Measurements from ENCODE around the gene CEACAM16.
"Not testable (repeated sequence)": the region's sequence is repeated elsewhere in the genome, so short reads cannot be mapped to it uniquely, and the experiment has no call there.

CEACAM16 gene

GRCh38 chr19:44707794-44708193 lies 8.8 kb downstream of the CEACAM16 start:
- H3K27me3 ChIP-seq (ENCODE audit: insufficient read depth, poor library complexity, severe bottlenecking) = no peaks in the 10 kb centered on the region

GRCh38 chr19:44708940-44709339 lies 10.0 kb downstream of the CEACAM16 start:
- no peaks in the 10 kb centered on the region for H3K27me3 ChIP-seq (ENCODE audit: insufficient read depth, poor library complexity, severe bottlenecking)
- no peak for DNase-seq (ENCODE audit: low read depth in 1 of 2, low spot score in 1 of 2)
- TF ChIP-seq POLR2AphosphoS5 (IDR thresholded peaks at IDR 0.05; ENCODE audit: low read depth) (no peak), GABPA (IDR thresholded peaks at IDR 0.05; ENCODE audit: low read depth) (no peak), SPI1 (IDR thresholded peaks at IDR 0.05; ENCODE audit: borderline replicate concordance, low read depth) (no peak)
- TF ChIP-seq, protein P1, sequence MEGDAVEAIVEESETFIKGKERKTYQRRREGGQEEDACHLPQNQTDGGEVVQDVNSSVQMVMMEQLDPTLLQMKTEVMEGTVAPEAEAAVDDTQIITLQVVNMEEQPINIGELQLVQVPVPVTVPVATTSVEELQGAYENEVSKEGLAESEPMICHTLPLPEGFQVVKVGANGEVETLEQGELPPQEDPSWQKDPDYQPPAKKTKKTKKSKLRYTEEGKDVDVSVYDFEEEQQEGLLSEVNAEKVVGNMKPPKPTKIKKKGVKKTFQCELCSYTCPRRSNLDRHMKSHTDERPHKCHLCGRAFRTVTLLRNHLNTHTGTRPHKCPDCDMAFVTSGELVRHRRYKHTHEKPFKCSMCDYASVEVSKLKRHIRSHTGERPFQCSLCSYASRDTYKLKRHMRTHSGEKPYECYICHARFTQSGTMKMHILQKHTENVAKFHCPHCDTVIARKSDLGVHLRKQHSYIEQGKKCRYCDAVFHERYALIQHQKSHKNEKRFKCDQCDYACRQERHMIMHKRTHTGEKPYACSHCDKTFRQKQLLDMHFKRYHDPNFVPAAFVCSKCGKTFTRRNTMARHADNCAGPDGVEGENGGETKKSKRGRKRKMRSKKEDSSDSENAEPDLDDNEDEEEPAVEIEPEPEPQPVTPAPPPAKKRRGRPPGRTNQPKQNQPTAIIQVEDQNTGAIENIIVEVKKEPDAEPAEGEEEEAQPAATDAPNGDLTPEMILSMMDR (IDR thresholded peaks at IDR 0.05; ENCODE audit: insufficient read depth, low read length) = no peak
- TF ChIP-seq, protein P2, sequence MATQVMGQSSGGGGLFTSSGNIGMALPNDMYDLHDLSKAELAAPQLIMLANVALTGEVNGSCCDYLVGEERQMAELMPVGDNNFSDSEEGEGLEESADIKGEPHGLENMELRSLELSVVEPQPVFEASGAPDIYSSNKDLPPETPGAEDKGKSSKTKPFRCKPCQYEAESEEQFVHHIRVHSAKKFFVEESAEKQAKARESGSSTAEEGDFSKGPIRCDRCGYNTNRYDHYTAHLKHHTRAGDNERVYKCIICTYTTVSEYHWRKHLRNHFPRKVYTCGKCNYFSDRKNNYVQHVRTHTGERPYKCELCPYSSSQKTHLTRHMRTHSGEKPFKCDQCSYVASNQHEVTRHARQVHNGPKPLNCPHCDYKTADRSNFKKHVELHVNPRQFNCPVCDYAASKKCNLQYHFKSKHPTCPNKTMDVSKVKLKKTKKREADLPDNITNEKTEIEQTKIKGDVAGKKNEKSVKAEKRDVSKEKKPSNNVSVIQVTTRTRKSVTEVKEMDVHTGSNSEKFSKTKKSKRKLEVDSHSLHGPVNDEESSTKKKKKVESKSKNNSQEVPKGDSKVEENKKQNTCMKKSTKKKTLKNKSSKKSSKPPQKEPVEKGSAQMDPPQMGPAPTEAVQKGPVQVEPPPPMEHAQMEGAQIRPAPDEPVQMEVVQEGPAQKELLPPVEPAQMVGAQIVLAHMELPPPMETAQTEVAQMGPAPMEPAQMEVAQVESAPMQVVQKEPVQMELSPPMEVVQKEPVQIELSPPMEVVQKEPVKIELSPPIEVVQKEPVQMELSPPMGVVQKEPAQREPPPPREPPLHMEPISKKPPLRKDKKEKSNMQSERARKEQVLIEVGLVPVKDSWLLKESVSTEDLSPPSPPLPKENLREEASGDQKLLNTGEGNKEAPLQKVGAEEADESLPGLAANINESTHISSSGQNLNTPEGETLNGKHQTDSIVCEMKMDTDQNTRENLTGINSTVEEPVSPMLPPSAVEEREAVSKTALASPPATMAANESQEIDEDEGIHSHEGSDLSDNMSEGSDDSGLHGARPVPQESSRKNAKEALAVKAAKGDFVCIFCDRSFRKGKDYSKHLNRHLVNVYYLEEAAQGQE (IDR thresholded peaks at IDR 0.05; ENCODE audit: insufficient replicate concordance, low read depth) = no peak
- no peak overlapping the region for H3K4me3 ChIP-seq (replicated peaks; ENCODE audit: insufficient read depth, low read length)
- H3K27ac ChIP-seq (replicated peaks) = no peak overlapping the region

More at GRCh38 chr19:44707794-44708193, 8.8 kb downstream of the CEACAM16 start:
- no peak overlapping the region for H3K4me3 ChIP-seq (replicated peaks; ENCODE audit: insufficient read depth, low read length)
- TF ChIP-seq, protein P2 (IDR thresholded peaks at IDR 0.05; ENCODE audit: insufficient replicate concordance, low read depth) = no peak
- TF ChIP-seq, protein P1 (IDR thresholded peaks at IDR 0.05; ENCODE audit: insufficient read depth, low read length) = no peak
- TF ChIP-seq SPI1 (IDR thresholded peaks at IDR 0.05; ENCODE audit: borderline replicate concordance, low read depth) = no peak
- TF ChIP-seq GABPA (IDR thresholded peaks at IDR 0.05; ENCODE audit: low read depth) = no peak
- no peak for TF ChIP-seq POLR2AphosphoS5 (IDR thresholded peaks at IDR 0.05; ENCODE audit: low read depth)
- DNase-seq (ENCODE audit: low read depth in 1 of 2, low spot score in 1 of 2) = no peak
- H3K27ac ChIP-seq (replicated peaks) = no peak overlapping the region

GRCh38 chr19:44709434-44710266 lies 10.7 kb downstream of the CEACAM16 start:
- H3K27ac ChIP-seq (replicated peaks); H3K27me3 ChIP-seq (ENCODE audit: insufficient read depth, poor library complexity, severe bottlenecking); H3K4me3 ChIP-seq (replicated peaks; ENCODE audit: insufficient read depth, low read length); DNase-seq (ENCODE audit: low read depth in 1 of 2, low spot score in 1 of 2): not testable (repeated sequence)

GRCh38 chr19:44710483-44710882 lies 11.5 kb downstream of the CEACAM16 start:
- Histone ChIP-seq H3K4me3 (replicated peaks; ENCODE audit: insufficient read depth, low read length) (no peak overlapping the region), H3K27ac (replicated peaks) (no peak overlapping the region), H3K27me3 (ENCODE audit: insufficient read depth, poor library complexity, severe bottlenecking) (no peaks in the 10 kb centered on the region)
- DNase-seq (ENCODE audit: low read depth in 1 of 2, low spot score in 1 of 2) = no peak
- no peak for TF ChIP-seq GABPA (IDR thresholded peaks at IDR 0.05; ENCODE audit: low read depth)
- TF ChIP-seq, protein P1 (IDR thresholded peaks at IDR 0.05; ENCODE audit: insufficient read depth, low read length) = no peak
- TF ChIP-seq POLR2AphosphoS5 (IDR thresholded peaks at IDR 0.05; ENCODE audit: low read depth) = no peak
- TF ChIP-seq SPI1 (IDR thresholded peaks at IDR 0.05; ENCODE audit: borderline replicate concordance, low read depth) = no peak
- TF ChIP-seq, protein P2 (IDR thresholded peaks at IDR 0.05; ENCODE audit: insufficient replicate concordance, low read depth) = no peak
